A549 (cell line): ENCODE measurements around the gene SH3RF3.

Experiments used
- CHD2 ChIP-seq: fragments of 150-350 bp; IDR thresholded peaks from 2 replicates; pipeline ENCODE4 v1.6.1; 2014; ENCODE audit warnings: low read length; ENCODE audit not compliant: partially characterized antibody
- EP300 ChIP-seq, 2 experiments: fragments of >200 bp; sonication (Bioruptor Twin); formaldehyde crosslinking; IDR thresholded peaks; 2 replicates in 1 of 2; 3 replicates in 1 of 2; pipeline ENCODE4 v1.6.1; 2016 to 2017
- HDAC2 ChIP-seq: fragments of 200-600 bp; sonication (generic); IDR thresholded peaks from 2 replicates; pipeline ENCODE4 v1.6.1; 2016
- JUN ChIP-seq, 2 experiments: fragments of >200 bp; sonication (Bioruptor Twin); formaldehyde crosslinking; IDR thresholded peaks; 2 replicates in 1 of 2; 3 replicates in 1 of 2; pipeline ENCODE4 v1.6.1; 2016 to 2017
- RAD21 ChIP-seq, 2 experiments: fragments of >200 bp in 1 of 2; sonication (Bioruptor Twin) in 1 of 2; formaldehyde crosslinking in 1 of 2; IDR thresholded peaks in 1 of 2; conservative IDR thresholded peaks in 1 of 2; 2 replicates in 1 of 2; 3 replicates in 1 of 2; pipeline ENCODE4 v1.6.1; 2012 to 2018; ENCODE audit warnings: inconsistent platforms in 1 of 2
- RFX5 ChIP-seq: fragments of 450-650 bp; IDR thresholded peaks from 2 replicates; pipeline ENCODE4 v1.7.1; 2014; ENCODE audit warnings: antibody characterized with exemption, mild to moderate bottlenecking, moderate library complexity
- TF ChIP-seq, protein P1 (sequence below): fragments of >200 bp; sonication (Bioruptor Twin); formaldehyde crosslinking; IDR thresholded peaks from 3 replicates; pipeline ENCODE4 v1.5.1; 2016
- TF ChIP-seq, protein P2 (sequence below): fragments of 200-600 bp; sonication (generic); IDR thresholded peaks from 2 replicates; pipeline ENCODE4 v1.6.1; 2016; ENCODE audit warnings: antibody characterized with exemption, mild to moderate bottlenecking, moderate library complexity
- TF ChIP-seq, protein P3 (sequence below): IDR thresholded peaks from 2 replicates; pipeline ENCODE4 v1.6.1; 2012

DNA sequence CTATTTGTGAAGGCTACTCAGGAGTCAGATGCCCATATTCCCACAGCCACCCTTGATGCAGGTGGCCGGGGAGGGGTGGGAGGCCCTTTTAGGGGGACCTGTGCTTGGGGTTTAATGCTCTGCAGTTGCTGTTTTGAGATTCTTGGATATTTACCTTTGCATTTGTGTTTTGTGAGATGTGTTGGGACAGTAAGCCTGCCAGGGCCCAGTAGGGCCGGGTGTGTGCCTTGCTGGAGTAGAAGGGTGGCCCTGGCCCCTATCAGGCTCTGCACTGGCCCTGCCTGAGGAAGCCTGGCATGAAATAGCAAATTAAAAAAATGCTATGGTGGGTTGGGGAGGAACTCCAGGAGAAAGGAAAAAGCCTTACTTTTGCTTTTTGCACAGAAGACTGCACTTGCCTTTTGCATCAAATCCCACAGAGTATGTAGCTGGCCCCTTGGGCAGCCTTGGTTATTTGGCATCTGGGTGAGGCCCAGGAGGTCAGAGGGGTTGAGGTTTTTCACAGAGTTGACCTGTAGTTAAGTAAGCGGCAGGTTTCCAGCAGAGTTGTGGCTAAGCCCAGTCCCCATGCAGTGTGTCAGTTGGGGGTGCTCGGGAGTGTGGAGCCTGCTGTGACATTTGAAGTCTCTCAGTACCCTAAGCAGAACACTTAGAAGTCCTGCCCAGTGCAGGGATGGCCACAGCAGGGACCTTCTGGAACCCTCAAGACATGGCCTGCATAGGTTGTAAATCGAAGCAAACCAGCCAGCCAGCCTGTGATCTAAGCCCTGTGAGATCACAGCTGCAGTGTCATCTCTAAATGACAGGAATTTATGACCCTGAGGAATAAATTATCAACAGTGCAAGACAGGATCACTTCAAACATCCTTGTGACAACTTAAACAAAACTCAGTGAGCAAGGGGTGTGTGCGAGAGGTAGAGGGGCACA, 68.8 kb downstream of the SH3RF3 start:
- TF ChIP-seq, protein P1, sequence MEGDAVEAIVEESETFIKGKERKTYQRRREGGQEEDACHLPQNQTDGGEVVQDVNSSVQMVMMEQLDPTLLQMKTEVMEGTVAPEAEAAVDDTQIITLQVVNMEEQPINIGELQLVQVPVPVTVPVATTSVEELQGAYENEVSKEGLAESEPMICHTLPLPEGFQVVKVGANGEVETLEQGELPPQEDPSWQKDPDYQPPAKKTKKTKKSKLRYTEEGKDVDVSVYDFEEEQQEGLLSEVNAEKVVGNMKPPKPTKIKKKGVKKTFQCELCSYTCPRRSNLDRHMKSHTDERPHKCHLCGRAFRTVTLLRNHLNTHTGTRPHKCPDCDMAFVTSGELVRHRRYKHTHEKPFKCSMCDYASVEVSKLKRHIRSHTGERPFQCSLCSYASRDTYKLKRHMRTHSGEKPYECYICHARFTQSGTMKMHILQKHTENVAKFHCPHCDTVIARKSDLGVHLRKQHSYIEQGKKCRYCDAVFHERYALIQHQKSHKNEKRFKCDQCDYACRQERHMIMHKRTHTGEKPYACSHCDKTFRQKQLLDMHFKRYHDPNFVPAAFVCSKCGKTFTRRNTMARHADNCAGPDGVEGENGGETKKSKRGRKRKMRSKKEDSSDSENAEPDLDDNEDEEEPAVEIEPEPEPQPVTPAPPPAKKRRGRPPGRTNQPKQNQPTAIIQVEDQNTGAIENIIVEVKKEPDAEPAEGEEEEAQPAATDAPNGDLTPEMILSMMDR: no peak
- TF ChIP-seq RFX5: no peak
- TF ChIP-seq JUN (IDR thresholded peaks at IDR 0.05): no peak
- TF ChIP-seq, protein P2, sequence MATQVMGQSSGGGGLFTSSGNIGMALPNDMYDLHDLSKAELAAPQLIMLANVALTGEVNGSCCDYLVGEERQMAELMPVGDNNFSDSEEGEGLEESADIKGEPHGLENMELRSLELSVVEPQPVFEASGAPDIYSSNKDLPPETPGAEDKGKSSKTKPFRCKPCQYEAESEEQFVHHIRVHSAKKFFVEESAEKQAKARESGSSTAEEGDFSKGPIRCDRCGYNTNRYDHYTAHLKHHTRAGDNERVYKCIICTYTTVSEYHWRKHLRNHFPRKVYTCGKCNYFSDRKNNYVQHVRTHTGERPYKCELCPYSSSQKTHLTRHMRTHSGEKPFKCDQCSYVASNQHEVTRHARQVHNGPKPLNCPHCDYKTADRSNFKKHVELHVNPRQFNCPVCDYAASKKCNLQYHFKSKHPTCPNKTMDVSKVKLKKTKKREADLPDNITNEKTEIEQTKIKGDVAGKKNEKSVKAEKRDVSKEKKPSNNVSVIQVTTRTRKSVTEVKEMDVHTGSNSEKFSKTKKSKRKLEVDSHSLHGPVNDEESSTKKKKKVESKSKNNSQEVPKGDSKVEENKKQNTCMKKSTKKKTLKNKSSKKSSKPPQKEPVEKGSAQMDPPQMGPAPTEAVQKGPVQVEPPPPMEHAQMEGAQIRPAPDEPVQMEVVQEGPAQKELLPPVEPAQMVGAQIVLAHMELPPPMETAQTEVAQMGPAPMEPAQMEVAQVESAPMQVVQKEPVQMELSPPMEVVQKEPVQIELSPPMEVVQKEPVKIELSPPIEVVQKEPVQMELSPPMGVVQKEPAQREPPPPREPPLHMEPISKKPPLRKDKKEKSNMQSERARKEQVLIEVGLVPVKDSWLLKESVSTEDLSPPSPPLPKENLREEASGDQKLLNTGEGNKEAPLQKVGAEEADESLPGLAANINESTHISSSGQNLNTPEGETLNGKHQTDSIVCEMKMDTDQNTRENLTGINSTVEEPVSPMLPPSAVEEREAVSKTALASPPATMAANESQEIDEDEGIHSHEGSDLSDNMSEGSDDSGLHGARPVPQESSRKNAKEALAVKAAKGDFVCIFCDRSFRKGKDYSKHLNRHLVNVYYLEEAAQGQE: no peak
- no peak for TF ChIP-seq CHD2
- TF ChIP-seq HDAC2: no peak
- no peak for TF ChIP-seq EP300 (IDR thresholded peaks at IDR 0.05)
- TF ChIP-seq, protein P3, sequence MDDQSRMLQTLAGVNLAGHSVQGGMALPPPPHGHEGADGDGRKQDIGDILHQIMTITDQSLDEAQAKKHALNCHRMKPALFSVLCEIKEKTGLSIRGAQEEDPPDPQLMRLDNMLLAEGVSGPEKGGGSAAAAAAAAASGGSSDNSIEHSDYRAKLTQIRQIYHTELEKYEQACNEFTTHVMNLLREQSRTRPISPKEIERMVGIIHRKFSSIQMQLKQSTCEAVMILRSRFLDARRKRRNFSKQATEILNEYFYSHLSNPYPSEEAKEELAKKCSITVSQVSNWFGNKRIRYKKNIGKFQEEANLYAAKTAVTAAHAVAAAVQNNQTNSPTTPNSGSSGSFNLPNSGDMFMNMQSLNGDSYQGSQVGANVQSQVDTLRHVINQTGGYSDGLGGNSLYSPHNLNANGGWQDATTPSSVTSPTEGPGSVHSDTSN: no peak
- no peak for TF ChIP-seq RAD21 (conservative IDR thresholded peaks at IDR 0.05 in 1 of 2, IDR thresholded peaks at IDR 0.05 in 1 of 2)
